ENCODE data around the gene PRRG2. TPM values are rescaled to one million over a fixed set of nuclear protein-coding genes. Genes with fewer than 3 reads are reported as not detected.
A peak's percentile ranks its signal among the peaks of the same experiment; 100 is the strongest.

PRRG2 gene
- total RNA-seq = 10 to 100 TPM in 1 of 2 donors, 1 to 10 TPM in 1; 2.3 to 10.8 TPM

GRCh38 chr19:49581007-49581508 is at the start of gene PRRG2:
TSS of gene PRRG2 (plus strand) at chr19:49581316. CDS start at chr19:49583220, 1,904 bp downstream.
- DNase-seq (ENCODE audit: low spot score in 2 of 2) (no peak), ATAC-seq (no peak)
- Mint-ChIP-seq H3K36me3 (peaks cover 12 to 17% of the 10 kb centered on the region in 2 donors), H3K9me3 (no peaks in the 10 kb centered on the region), H3K27ac (peak within 1 kb of the TSS; percentile 88 to 99)

DNA sequence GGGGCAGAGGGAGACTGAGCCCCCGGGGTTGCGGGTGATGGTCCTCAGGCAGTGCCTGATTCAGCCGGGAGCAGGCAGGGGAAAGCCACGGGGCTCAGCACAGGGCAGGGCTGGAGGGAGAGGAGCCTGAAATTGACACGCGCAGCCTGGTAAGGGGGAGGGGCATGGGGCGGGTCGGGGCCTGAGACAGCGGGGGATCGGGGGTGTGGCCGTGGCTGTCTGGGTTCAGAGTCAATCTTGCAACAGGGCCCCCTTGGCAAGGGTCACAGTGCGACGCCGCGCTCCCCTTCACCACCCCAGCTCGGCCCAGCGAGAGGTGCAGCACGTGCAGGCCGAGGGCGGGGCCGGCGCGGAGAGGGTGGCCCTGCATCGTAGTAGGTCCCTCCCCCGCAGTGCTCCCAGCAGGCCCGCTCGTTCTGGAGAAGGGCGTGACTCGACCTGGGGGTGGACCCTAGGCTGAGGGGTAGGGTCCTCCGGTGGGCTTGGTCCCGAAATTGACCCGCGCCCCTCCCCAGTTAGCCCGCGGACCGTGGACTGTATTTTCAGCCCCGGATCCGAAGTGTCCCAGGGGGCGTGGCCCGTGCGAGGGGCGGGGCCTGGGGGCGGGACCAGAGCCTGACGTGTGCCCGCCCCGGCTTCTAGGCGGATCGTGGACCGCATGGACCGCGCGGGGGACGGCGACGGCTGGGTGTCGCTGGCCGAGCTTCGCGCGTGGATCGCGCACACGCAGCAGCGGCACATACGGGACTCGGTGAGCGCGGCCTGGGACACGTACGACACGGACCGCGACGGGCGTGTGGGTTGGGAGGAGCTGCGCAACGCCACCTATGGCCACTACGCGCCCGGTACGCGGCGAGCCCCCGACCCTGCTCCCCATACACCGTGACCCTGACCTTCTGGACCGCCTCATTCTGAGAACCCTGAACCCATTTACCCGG is 47.3 kb upstream of the PRRG2 start:
- H3K36me3 Mint-ChIP-seq = peaks cover 0 to 5% of the 10 kb centered on the region in 2 donors
- H3K27ac Mint-ChIP-seq = peak overlapping the region; percentile 77 to 95
- ATAC-seq (peak; percentile 82 to 89), DNase-seq (ENCODE audit: low spot score in 2 of 2) (peak; percentile 79 to 91)
- no peaks in the 10 kb centered on the region for H3K9me3 Mint-ChIP-seq

GRCh38 chr19:49534632-49535385 is 46.3 kb upstream of the PRRG2 start:
- no peaks in the 10 kb centered on the region for H3K9me3 Mint-ChIP-seq
- DNase-seq (ENCODE audit: low spot score in 2 of 2) (no peak), ATAC-seq (peak; percentile 2 to 57)
- H3K27ac Mint-ChIP-seq = peak overlapping the region; percentile 77 to 94
- peaks cover 0 to 5% of the 10 kb centered on the region in 2 donors for H3K36me3 Mint-ChIP-seq

DNA sequence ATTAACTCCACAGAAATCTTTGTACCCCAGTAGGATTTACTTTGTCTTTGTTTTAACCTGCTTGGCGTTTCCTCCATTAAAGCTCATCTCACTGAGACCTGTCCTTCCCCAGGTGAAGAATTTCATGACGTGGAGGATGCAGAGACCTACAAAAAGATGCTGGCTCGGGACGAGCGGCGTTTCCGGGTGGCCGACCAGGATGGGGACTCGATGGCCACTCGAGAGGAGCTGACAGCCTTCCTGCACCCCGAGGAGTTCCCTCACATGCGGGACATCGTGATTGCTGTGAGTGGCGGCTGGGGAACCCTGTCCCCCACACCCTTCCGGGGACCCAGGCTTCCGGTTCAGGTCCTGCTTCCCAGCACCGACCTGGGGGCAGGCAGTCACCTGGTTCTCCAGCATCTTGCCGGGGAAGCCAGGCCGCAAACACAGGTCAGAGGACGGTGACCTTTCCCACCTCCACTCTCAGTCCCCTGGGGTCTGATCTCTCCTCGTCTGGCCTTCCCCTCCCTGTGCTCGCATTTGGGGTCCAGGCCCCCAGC is 44.1 kb upstream of the PRRG2 start:
- Mint-ChIP-seq H3K36me3 (peaks cover 0 to 5% of the 10 kb centered on the region in 2 donors), H3K27ac (no peak overlapping the region), H3K9me3 (no peaks in the 10 kb centered on the region)
- ATAC-seq (no peak), DNase-seq (ENCODE audit: low spot score in 2 of 2) (no peak)

DNA sequence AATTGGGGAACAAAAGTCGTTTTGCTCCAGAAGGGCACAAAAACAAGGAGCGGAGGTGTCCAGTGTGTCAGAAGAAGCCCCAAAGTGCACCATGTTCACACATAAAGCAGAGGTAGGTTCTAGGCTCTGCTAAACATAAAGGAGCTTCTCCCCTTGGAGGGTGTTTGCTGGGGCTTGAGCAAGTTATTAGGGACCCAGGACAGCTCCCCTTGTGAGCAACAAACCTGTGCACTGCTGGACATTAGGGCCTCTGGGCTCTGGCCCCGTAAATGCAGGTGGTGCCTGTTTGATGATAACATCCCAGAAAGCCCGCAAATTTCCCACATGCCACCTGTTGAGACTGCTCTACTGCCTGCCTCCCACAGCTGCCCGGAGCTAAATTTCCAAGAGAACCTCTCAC is 42.5 kb upstream of the PRRG2 start:
- Mint-ChIP-seq H3K9me3 (no peaks in the 10 kb centered on the region), H3K36me3 (peaks cover 0 to 5% of the 10 kb centered on the region in 2 donors), H3K27ac (no peak overlapping the region)
- no peak for DNase-seq (ENCODE audit: low spot score in 2 of 2)
- ATAC-seq = no peak

DNA sequence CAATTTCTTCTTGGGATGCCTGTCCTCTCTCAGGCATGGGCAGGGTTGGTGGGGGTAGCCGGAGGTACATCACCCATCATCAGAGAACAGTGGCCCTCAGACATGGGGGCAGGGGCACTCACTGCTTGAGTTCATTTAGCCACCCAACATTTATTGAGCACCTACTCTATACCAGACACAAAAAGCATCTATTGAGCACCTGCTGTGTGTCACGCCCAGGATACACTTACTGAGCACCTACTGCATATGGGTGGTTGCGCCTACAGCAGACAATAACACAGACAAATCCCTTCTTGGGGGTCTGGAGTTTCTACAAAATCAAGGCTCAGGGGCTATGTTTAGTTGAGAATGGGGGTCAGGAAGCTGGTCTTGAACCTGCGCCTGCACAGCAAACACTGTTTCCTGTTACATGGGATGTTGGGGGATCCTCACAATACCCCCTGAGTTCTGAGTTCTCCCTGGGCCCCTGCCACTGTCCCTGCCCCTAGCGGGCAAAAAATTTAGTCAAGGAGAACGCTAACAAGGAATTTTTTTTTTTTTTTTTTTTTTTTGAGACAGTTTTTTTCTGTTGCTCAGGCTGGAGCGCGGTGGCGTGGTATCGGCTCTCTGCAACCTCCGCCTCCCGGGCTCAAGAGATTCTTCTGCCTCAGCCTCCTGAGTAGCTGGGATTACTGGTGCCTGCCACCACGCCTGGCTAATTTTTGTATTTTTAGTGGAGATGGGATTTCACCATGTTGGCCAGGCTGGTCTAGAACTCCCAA is 41.7 kb upstream of the PRRG2 start:
- ATAC-seq (no peak), DNase-seq (ENCODE audit: low spot score in 2 of 2) (no peak)
- no peaks in the 10 kb centered on the region for H3K9me3 Mint-ChIP-seq
- no peak overlapping the region for H3K27ac Mint-ChIP-seq
- H3K36me3 Mint-ChIP-seq = peaks cover 0 to 4% of the 10 kb centered on the region in 2 donors

DNA sequence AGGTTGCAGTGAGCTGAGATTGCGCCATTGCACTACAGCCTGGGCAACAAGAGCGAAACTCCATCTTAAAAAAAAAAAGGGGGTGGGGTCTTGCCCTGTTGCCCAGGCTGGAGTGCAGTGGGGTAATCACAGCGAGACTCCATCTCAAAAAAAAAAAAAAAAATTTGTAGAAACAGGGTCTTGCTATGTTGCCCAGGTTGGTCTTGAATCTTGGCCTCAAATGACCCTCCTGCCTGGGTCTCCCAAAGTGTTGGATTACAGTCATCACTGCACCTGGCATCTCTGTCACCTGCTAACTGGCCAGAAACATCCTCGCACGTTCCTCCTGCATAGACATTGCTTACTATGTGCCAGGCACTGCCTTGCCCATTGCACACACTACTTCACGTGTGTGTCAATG is 39.2 kb upstream of the PRRG2 start:
- no peak for DNase-seq (ENCODE audit: low spot score in 2 of 2)
- no peak for ATAC-seq
- Mint-ChIP-seq H3K36me3 (no peaks in the 10 kb centered on the region), H3K27ac (no peak overlapping the region), H3K9me3 (no peaks in the 10 kb centered on the region)

- DNase-seq (ENCODE audit: low spot score in 2 of 2) = no peak
- H3K9me3 Mint-ChIP-seq = no peaks in the 10 kb centered on the region
- H3K27ac Mint-ChIP-seq = no peak overlapping the region
- no peaks in the 10 kb centered on the region for H3K36me3 Mint-ChIP-seq
- ATAC-seq = no peak
Measured at GRCh38 chr19:49542446-49542845, 38.7 kb upstream of the PRRG2 start.

GRCh38 chr19:49543032-49543431 is 38.1 kb upstream of the PRRG2 start:
- H3K9me3 Mint-ChIP-seq = no peaks in the 10 kb centered on the region
- H3K27ac Mint-ChIP-seq = no peak overlapping the region
- DNase-seq (ENCODE audit: low spot score in 2 of 2) (no peak), ATAC-seq (no peak)
- no peaks in the 10 kb centered on the region for H3K36me3 Mint-ChIP-seq

GRCh38 chr19:49544154-49544553 is 37.0 kb upstream of the PRRG2 start:
- no peak overlapping the region for H3K27ac Mint-ChIP-seq
- no peak for DNase-seq (ENCODE audit: low spot score in 2 of 2)
- ATAC-seq = no peak
- no peaks in the 10 kb centered on the region for H3K9me3 Mint-ChIP-seq
- no peaks in the 10 kb centered on the region for H3K36me3 Mint-ChIP-seq

- Mint-ChIP-seq H3K9me3 (no peaks in the 10 kb centered on the region), H3K27ac (peak overlapping the region in 1 of 2 donors; percentile 48), H3K36me3 (peaks cover 0 to 6% of the 10 kb centered on the region in 2 donors)
- ATAC-seq (peak; percentile 78), DNase-seq (ENCODE audit: low spot score in 2 of 2) (peak in 1 of 2 donors; percentile 74)
Measured at GRCh38 chr19:49546825-49547565, 34.1 kb upstream of the PRRG2 start.

DNA sequence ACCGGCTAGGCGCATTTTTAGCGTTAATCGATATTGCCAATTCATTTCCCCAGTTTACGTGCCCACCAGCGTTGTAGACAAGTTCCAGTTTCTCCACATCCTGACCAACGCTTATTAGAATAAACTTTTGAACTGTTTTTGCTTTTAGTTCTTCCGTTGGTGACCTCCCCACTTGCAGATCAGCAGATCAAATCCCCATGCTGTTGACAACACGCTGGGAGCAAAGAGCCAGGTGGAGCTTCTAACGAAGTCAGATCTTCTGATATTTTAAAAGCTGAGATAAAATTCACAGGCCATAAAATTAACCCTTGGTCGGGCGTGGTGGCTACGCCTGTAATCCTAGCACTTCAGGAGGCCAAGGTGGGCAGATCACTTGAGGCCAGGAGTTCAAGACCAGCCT is 32.1 kb upstream of the PRRG2 start:
- H3K36me3 Mint-ChIP-seq = peaks cover 0 to 18% of the 10 kb centered on the region in 2 donors

GRCh38 chr19:49551531-49551930 is 29.6 kb upstream of the PRRG2 start:
- no peak for DNase-seq (ENCODE audit: low spot score in 2 of 2)
- no peaks in the 10 kb centered on the region for H3K9me3 Mint-ChIP-seq
- peak overlapping the region in 1 of 2 donors; percentile 96 for H3K27ac Mint-ChIP-seq
- peaks cover 0 to 32% of the 10 kb centered on the region in 2 donors for H3K36me3 Mint-ChIP-seq
- no peak for ATAC-seq

More for the DNA sequence above, 32.1 kb upstream of the PRRG2 start:
- ATAC-seq = no peak
- Mint-ChIP-seq H3K9me3 (no peaks in the 10 kb centered on the region), H3K27ac (peak overlapping the region; percentile 44 to 77)
- no peak for DNase-seq (ENCODE audit: low spot score in 2 of 2)

GRCh38 chr19:49552749-49553148 is 28.4 kb upstream of the PRRG2 start:
- H3K9me3 Mint-ChIP-seq = no peaks in the 10 kb centered on the region
- DNase-seq (ENCODE audit: low spot score in 2 of 2) (no peak), ATAC-seq (peak in 1 of 2 donors; percentile 43)
- peak overlapping the region; percentile 96 to 98 for H3K27ac Mint-ChIP-seq
- H3K36me3 Mint-ChIP-seq = peaks cover 6 to 38% of the 10 kb centered on the region in 2 donors

- H3K9me3 Mint-ChIP-seq = no peaks in the 10 kb centered on the region
- H3K36me3 Mint-ChIP-seq = peaks cover 10 to 42% of the 10 kb centered on the region in 2 donors
- peak; percentile 82 to 83 for ATAC-seq
- peak overlapping the region; percentile 96 to 98 for H3K27ac Mint-ChIP-seq
- peak; percentile 59 to 75 for DNase-seq (ENCODE audit: low spot score in 2 of 2)
Measured at GRCh38 chr19:49553451-49554271, 27.5 kb upstream of the PRRG2 start.

Measured in activated naive CD4-positive, alpha-beta T cell treated with anti-CD3 and anti-CD28 coated beads, Interleukin-2, amount 50 U/mL, for 72 hours (primary cell).